Measurements from ENCODE around the gene LCOR.
"Not testable (repeated sequence)": the region's sequence is repeated elsewhere in the genome, so short reads cannot be mapped to it uniquely, and the experiment has no call there.

Gene LCOR

GRCh38 chr10:97030894-97031293 lies 198.8 kb downstream of the LCOR start:
- H3K4me1 Mint-ChIP-seq: peaks cover 29% of the 10 kb centered on the region
- TF ChIP-seq CTCF (IDR thresholded peaks at IDR 0.05): no peak
- no peaks in the 10 kb centered on the region for H3K9me3 Mint-ChIP-seq
- H3K27me3 Mint-ChIP-seq (ENCODE audit: low read depth, poor library complexity): peaks cover 6% of the 10 kb centered on the region
- no peak overlapping the region for H3K27ac Mint-ChIP-seq
- no peak overlapping the region for H3K4me3 Mint-ChIP-seq
- no peaks in the 10 kb centered on the region for H3K36me3 Mint-ChIP-seq (ENCODE audit: low read depth)
- no peak for DNase-seq

- Mint-ChIP-seq H3K4me3 (no peak overlapping the region), H3K27ac (no peak overlapping the region)
- TF ChIP-seq CTCF (IDR thresholded peaks at IDR 0.05): no peak
These were observed 199.4 kb downstream of the LCOR start for GRCh38 chr10:97031459-97031858.

GRCh38 chr10:97032624-97033023 lies 200.5 kb downstream of the LCOR start:
- Mint-ChIP-seq H3K4me1 (peaks cover 33% of the 10 kb centered on the region), H3K27ac (no peak overlapping the region), H3K4me3 (no peak overlapping the region), H3K36me3 (ENCODE audit: low read depth) (no peaks in the 10 kb centered on the region), H3K27me3 (ENCODE audit: low read depth, poor library complexity) (peaks cover 17% of the 10 kb centered on the region), H3K9me3 (no peaks in the 10 kb centered on the region)
- TF ChIP-seq CTCF (IDR thresholded peaks at IDR 0.05): no peak
- DNase-seq: no peak

More at GRCh38 chr10:97031459-97031858, 199.4 kb downstream of the LCOR start:
- Mint-ChIP-seq H3K4me1 (peaks cover 33% of the 10 kb centered on the region), H3K9me3 (no peaks in the 10 kb centered on the region), H3K36me3 (ENCODE audit: low read depth) (no peaks in the 10 kb centered on the region), H3K27me3 (ENCODE audit: low read depth, poor library complexity) (peaks cover 9% of the 10 kb centered on the region)
- no peak for DNase-seq

GRCh38 chr10:97033841-97034240 lies 201.7 kb downstream of the LCOR start:
- Mint-ChIP-seq H3K4me1 (peaks cover 41% of the 10 kb centered on the region), H3K27me3 (ENCODE audit: low read depth, poor library complexity) (peaks cover 17% of the 10 kb centered on the region)
- not testable (repeated sequence) for H3K36me3 Mint-ChIP-seq (ENCODE audit: low read depth); H3K4me3 Mint-ChIP-seq; DNase-seq; H3K9me3 Mint-ChIP-seq; H3K27ac Mint-ChIP-seq

- no peak for TF ChIP-seq CTCF (IDR thresholded peaks at IDR 0.05)
- Mint-ChIP-seq H3K9me3 (no peaks in the 10 kb centered on the region), H3K27ac (no peak overlapping the region), H3K27me3 (ENCODE audit: low read depth, poor library complexity) (peaks cover 18% of the 10 kb centered on the region), H3K4me1 (peaks cover 46% of the 10 kb centered on the region), H3K4me3 (no peak overlapping the region), H3K36me3 (ENCODE audit: low read depth) (no peaks in the 10 kb centered on the region)
- DNase-seq: no peak
These were observed 202.2 kb downstream of the LCOR start for GRCh38 chr10:97034301-97034700.

GRCh38 chr10:97034958-97035769 lies 203.1 kb downstream of the LCOR start:
- Mint-ChIP-seq H3K36me3 (ENCODE audit: low read depth) (no peaks in the 10 kb centered on the region), H3K4me3 (no peak overlapping the region), H3K4me1 (peaks cover 46% of the 10 kb centered on the region), H3K27ac (no peak overlapping the region), H3K9me3 (no peaks in the 10 kb centered on the region), H3K27me3 (ENCODE audit: low read depth, poor library complexity) (peaks cover 21% of the 10 kb centered on the region)
- TF ChIP-seq CTCF (IDR thresholded peaks at IDR 0.05): no peak
- DNase-seq: no peak
